Measurements from ENCODE around the gene EXOC8. TPM values are rescaled to one million over a fixed set of nuclear protein-coding genes. Genes with fewer than 3 reads are reported as not detected.

Gene EXOC8
- total RNA-seq, 1 experiment from 2014 or later = 24.0 TPM

DNA sequence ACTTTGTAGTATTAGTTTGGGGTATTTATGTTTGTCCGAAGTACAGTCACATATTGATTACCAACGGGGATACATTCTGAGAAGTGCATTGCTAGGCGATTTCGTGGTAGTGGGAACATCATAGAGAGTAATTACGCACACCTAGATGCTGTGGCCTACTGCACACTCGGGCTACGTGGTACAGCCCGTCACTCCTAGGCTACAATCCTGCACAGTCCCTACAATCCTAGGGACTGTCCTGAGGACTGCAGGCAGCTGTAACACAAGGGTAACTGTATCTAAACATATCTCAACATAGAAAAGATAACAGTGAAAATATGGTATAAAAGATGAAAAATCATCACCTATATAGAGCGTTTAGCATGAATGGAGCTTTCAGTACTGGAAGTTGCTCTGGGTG is 18.6 kb downstream of the EXOC8 start:
- H3K27me3 Mint-ChIP-seq (ENCODE audit: insufficient read depth, unreplicated experiment) = no peaks in the 10 kb centered on the region
- no peak overlapping the region for H3K27ac Mint-ChIP-seq (ENCODE audit: low read depth, unreplicated experiment)

DNA sequence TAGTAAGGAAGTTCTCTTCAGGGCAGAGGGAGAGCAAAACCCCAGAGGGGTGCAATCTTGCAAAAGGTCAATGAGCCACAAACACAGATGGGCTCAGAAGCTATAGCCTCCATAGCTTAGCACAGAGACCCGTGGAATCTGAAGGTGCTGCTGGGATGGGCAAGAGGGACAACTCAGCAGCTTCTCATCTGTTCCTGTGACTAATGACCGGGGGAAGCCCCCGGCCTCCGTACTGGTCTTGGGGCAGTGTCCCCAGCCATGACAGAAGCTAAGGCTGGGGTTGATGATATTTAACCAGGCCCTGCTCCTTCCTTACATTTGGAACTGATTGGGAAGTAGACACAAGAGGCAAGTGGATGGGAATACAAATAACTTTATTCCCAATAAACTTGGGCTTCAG is 19.1 kb downstream of the EXOC8 start:
- Mint-ChIP-seq H3K27ac (ENCODE audit: low read depth, unreplicated experiment) (no peak overlapping the region), H3K27me3 (ENCODE audit: insufficient read depth, unreplicated experiment) (no peaks in the 10 kb centered on the region), H3K36me3 (ENCODE audit: insufficient read depth, unreplicated experiment) (peaks cover 6% of the 10 kb centered on the region), H3K4me3 (ENCODE audit: unreplicated experiment) (no peak overlapping the region), H3K9me3 (ENCODE audit: unreplicated experiment) (no peaks in the 10 kb centered on the region), H3K4me1 (ENCODE audit: insufficient read depth, unreplicated experiment) (peaks cover 6% of the 10 kb centered on the region)
- BruUV-seq (replicated peaks) = no TSS peak
- CTCF ChIA-PET = interaction anchor here (1.2 to 1.6 kb wide), 3 partner anchors 18 to 74 kb away, joined by 3 to 5 read pairs (median 3); no protein-coding TSS in a partner anchor
- TF ChIP-seq, protein P1, sequence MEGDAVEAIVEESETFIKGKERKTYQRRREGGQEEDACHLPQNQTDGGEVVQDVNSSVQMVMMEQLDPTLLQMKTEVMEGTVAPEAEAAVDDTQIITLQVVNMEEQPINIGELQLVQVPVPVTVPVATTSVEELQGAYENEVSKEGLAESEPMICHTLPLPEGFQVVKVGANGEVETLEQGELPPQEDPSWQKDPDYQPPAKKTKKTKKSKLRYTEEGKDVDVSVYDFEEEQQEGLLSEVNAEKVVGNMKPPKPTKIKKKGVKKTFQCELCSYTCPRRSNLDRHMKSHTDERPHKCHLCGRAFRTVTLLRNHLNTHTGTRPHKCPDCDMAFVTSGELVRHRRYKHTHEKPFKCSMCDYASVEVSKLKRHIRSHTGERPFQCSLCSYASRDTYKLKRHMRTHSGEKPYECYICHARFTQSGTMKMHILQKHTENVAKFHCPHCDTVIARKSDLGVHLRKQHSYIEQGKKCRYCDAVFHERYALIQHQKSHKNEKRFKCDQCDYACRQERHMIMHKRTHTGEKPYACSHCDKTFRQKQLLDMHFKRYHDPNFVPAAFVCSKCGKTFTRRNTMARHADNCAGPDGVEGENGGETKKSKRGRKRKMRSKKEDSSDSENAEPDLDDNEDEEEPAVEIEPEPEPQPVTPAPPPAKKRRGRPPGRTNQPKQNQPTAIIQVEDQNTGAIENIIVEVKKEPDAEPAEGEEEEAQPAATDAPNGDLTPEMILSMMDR (IDR thresholded peaks at IDR 0.05; ENCODE audit: unreplicated experiment) = no peak
- DNase-seq (ENCODE audit: unreplicated experiment) = no peak
- intact Hi-C loops (cut with micrococcal nuclease) = no loop called here
- POLR2A ChIA-PET = interaction anchor here (0.6 to 2.3 kb wide), 3 partner anchors 13 to 265 kb away, joined by 3 to 13 read pairs (median 4); partner anchors contain the start of genes EXOC8 and SPRTN

More for the DNA sequence above, 18.6 kb downstream of the EXOC8 start:
- ChIA-PET CTCF (no interaction called here), POLR2A (interaction anchor here (3.0 kb wide), 1 partner anchor 16 kb away, joined by 25 read pairs; no protein-coding TSS in a partner anchor)
- H3K4me1 Mint-ChIP-seq (ENCODE audit: insufficient read depth, unreplicated experiment) = peaks cover 6% of the 10 kb centered on the region
- no TSS peak for BruUV-seq (replicated peaks)
- H3K4me3 Mint-ChIP-seq (ENCODE audit: unreplicated experiment) = no peak overlapping the region
- peaks cover 6% of the 10 kb centered on the region for H3K36me3 Mint-ChIP-seq (ENCODE audit: insufficient read depth, unreplicated experiment)
- TF ChIP-seq, protein P1 (IDR thresholded peaks at IDR 0.05; ENCODE audit: unreplicated experiment) = no peak
- intact Hi-C loops (cut with micrococcal nuclease) = no loop called here
- no peak for DNase-seq (ENCODE audit: unreplicated experiment)
- H3K9me3 Mint-ChIP-seq (ENCODE audit: unreplicated experiment) = no peaks in the 10 kb centered on the region

DNA sequence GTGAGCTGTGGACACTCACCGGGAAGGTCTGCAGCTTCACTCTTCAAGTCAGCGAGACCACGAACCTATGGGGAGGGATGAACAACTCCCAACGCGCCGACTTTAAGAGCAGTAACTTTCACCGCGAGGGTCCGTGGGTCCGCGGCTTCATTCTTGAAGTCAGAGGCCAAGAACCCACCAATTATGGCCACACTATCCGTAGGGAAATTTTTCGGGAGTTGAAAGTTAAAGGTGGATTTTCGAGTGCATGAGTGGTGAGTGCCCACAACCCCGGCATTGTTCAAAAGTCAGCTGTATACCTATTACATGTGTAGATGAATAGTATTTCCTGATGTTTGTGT is 19.7 kb downstream of the EXOC8 start:
- TF ChIP-seq, protein P1 (IDR thresholded peaks at IDR 0.05; ENCODE audit: unreplicated experiment) = no peak
- CTCF ChIA-PET = interaction anchor here (0.8 to 1.6 kb wide), 4 partner anchors 16 to 73 kb away, joined by 3 to 5 read pairs (median 4); no protein-coding TSS in a partner anchor
- H3K36me3 Mint-ChIP-seq (ENCODE audit: insufficient read depth, unreplicated experiment) = peaks cover 6% of the 10 kb centered on the region
- no peaks in the 10 kb centered on the region for H3K27me3 Mint-ChIP-seq (ENCODE audit: insufficient read depth, unreplicated experiment)
- BruUV-seq (replicated peaks) = no TSS peak
- H3K4me1 Mint-ChIP-seq (ENCODE audit: insufficient read depth, unreplicated experiment) = peaks cover 6% of the 10 kb centered on the region
- no peak overlapping the region for H3K27ac Mint-ChIP-seq (ENCODE audit: low read depth, unreplicated experiment)
- POLR2A ChIA-PET = interaction anchor here (0.6 to 2.3 kb wide), 4 partner anchors 14 to 264 kb away, joined by 3 to 13 read pairs (median 4); partner anchors contain the start of genes EXOC8 and SPRTN
- intact Hi-C loops (cut with micrococcal nuclease) = no loop called here
- no peak overlapping the region for H3K4me3 Mint-ChIP-seq (ENCODE audit: unreplicated experiment)
- no peak for DNase-seq (ENCODE audit: unreplicated experiment)
- H3K9me3 Mint-ChIP-seq (ENCODE audit: unreplicated experiment) = no peaks in the 10 kb centered on the region

DNA sequence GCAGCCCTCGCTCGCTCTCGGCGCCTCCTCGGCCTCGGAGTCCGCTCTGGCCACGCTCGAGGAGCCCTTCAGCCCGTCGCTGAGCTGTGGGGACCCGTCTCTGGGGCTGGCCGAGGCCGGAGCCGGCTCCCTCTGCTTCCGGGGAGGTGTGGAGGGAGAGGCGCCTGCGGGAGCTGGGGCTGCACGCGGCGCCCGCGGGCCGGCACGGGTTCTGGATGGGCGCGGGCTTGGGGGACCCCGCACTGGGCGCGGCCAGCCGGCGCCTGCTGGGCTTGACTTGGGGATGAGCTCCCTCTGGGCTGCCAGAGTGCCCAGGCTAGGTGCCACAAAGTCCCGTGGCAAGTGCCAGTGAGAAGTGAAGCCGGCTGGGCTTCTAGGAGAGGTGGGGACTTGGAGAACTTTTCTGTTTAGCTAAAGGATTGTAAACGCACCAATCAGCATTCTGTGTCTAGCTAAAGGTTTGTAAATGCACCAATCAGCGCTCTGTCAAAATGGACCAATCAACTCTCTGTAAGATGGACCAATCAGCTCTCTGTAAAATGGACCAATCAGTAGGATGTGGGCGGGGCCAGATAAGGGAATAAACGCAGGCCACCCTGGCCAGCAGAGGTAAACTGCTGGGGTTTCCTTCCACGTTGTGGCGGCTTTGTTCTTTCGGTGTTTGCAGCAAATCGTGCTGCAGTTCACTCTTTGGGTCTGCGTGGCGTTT is 20.2 kb downstream of the EXOC8 start:
- H3K36me3 Mint-ChIP-seq (ENCODE audit: insufficient read depth, unreplicated experiment) = peaks cover 6% of the 10 kb centered on the region
- no peaks in the 10 kb centered on the region for H3K27me3 Mint-ChIP-seq (ENCODE audit: insufficient read depth, unreplicated experiment)
- H3K4me3 Mint-ChIP-seq (ENCODE audit: unreplicated experiment) = no peak overlapping the region
- H3K4me1 Mint-ChIP-seq (ENCODE audit: insufficient read depth, unreplicated experiment) = peaks cover 6% of the 10 kb centered on the region
- CTCF ChIA-PET = interaction anchor here (0.6 to 3.0 kb wide), 9 partner anchors 11 to 288 kb away, joined by 3 to 19 read pairs (median 4); partner anchors contain the start of genes EXOC8 and SPRTN
- intact Hi-C loops (cut with micrococcal nuclease) = no loop called here
- no TSS peak for BruUV-seq (replicated peaks)
- H3K27ac Mint-ChIP-seq (ENCODE audit: low read depth, unreplicated experiment) = no peak overlapping the region
- POLR2A ChIA-PET = interaction anchor here (1.0 to 2.3 kb wide), 3 partner anchors 14 to 35 kb away, joined by 3 to 13 read pairs (median 4); partner anchors contain the start of genes EXOC8 and SPRTN
- no peak for DNase-seq (ENCODE audit: unreplicated experiment)
- TF ChIP-seq, protein P1 (IDR thresholded peaks at IDR 0.05; ENCODE audit: unreplicated experiment) = no peak
- H3K9me3 Mint-ChIP-seq (ENCODE audit: unreplicated experiment) = no peaks in the 10 kb centered on the region
